Ascending aorta (tissue), 2 donors: Measurements from ENCODE around the gene HPN. TPM values are rescaled to one million over a fixed set of nuclear protein-coding genes. Genes with fewer than 3 reads are reported as not detected.

Source experiments
- DNase-seq, 2 donors: peaks; one replicate each; pipeline ENCODE4 v3.0.0-alpha.2; 2019; ENCODE audit warnings: low spot score in 2 of 2
- H3K27ac ChIP-seq, 2 donors: fragments of 200-600 bp; sonication (generic); one replicate each; pipeline ENCODE4 v1.5.1; 2016 to 2017; ENCODE audit warnings: mild to moderate bottlenecking in 1 of 2
- H3K27me3 ChIP-seq: fragments of 200-600 bp; sonication (generic); one replicate; pipeline ENCODE4 v1.5.1; 2017
- H3K36me3 ChIP-seq, 2 donors: fragments of 200-600 bp; sonication (generic); one replicate each; pipeline ENCODE4 v1.5.1; 2016
- H3K4me1 ChIP-seq, 2 donors: fragments of 200-600 bp; sonication (generic); one replicate each; pipeline ENCODE4 v1.5.1; 2016 to 2017; ENCODE audit warnings: mild to moderate bottlenecking in 1 of 2
- H3K4me3 ChIP-seq, 2 donors: fragments of 200-600 bp; sonication (generic); one replicate each; pipeline ENCODE4 v1.5.1; 2016 to 2017; ENCODE audit warnings: mild to moderate bottlenecking in 1 of 2
- H3K9me3 ChIP-seq, 2 donors: fragments of 200-600 bp; sonication (generic); one replicate each; pipeline ENCODE4 v1.5.1; 2016
- CTCF ChIP-seq, 3 experiments: fragments of 200-600 bp in 2 of 3; fragments of 450-650 bp in 1 of 3; sonication (generic) in 2 of 3; IDR thresholded peaks; one replicate each; pipeline ENCODE4 v1.5.1; 2016 to 2019; ENCODE audit warnings: antibody characterized with exemption in 3 of 3, mild to moderate bottlenecking in 1 of 3, moderate library complexity in 1 of 3
- intact Hi-C: fragments of 100-400 bp; cut with DNase I; formaldehyde crosslinking; loops from one replicate; pipeline ENCODE4 v1.15.1; 2023
- total RNA-seq: library from RNA; depleted of rRNA; stranded (reverse); fragments of >200 nt; gene quantifications from one replicate; pipeline ENCODE4 v1.1.0, GENCODE V29; 2016

The HPN gene
- total RNA-seq, 1 donor from 2014 or later: 0.85 TPM

- Histone ChIP-seq H3K4me1 (peaks cover 4 to 10% of the 10 kb centered on the region in 2 donors), H3K27ac (no peak overlapping the region), H3K36me3 (peaks cover 0 to 21% of the 10 kb centered on the region in 2 donors), H3K4me3 (no peak overlapping the region), H3K9me3 (no peaks in the 10 kb centered on the region), H3K27me3 (no peaks in the 10 kb centered on the region)
- no peak for DNase-seq
- TF ChIP-seq CTCF (IDR thresholded peaks at IDR 0.05): no peak
- intact Hi-C loops: no loop called here
Measured at GRCh38 chr19:35032356-35032865, 9.1 kb upstream of the HPN start.

GRCh38 chr19:35033067-35034004 is 8.2 kb upstream of the HPN start:
- Histone ChIP-seq H3K36me3 (peaks cover 0 to 17% of the 10 kb centered on the region in 2 donors), H3K9me3 (no peaks in the 10 kb centered on the region), H3K4me1 (peaks cover 4 to 10% of the 10 kb centered on the region in 2 donors), H3K4me3 (no peak overlapping the region), H3K27me3 (no peaks in the 10 kb centered on the region), H3K27ac (no peak overlapping the region)
- no peak for TF ChIP-seq CTCF (IDR thresholded peaks at IDR 0.05)
- no peak for DNase-seq
- intact Hi-C loops: no loop called here

GRCh38 chr19:35034005-35034502 is 7.5 kb upstream of the HPN start:
- H3K9me3 ChIP-seq: no peaks in the 10 kb centered on the region

GRCh38 chr19:35034588-35035382 is 6.7 kb upstream of the HPN start:
- H3K4me3 ChIP-seq: no peak overlapping the region
- DNase-seq: no peak
- peaks cover 3 to 7% of the 10 kb centered on the region in 2 donors for H3K4me1 ChIP-seq
- H3K27me3 ChIP-seq: no peaks in the 10 kb centered on the region
- H3K9me3 ChIP-seq: no peaks in the 10 kb centered on the region
- peaks cover 0 to 17% of the 10 kb centered on the region in 2 donors for H3K36me3 ChIP-seq
- no peak overlapping the region for H3K27ac ChIP-seq
- intact Hi-C loops: no loop called here
- TF ChIP-seq CTCF (IDR thresholded peaks at IDR 0.05): no peak

More at GRCh38 chr19:35034005-35034502, 7.5 kb upstream of the HPN start:
- Histone ChIP-seq H3K4me1 (peaks cover 4 to 10% of the 10 kb centered on the region in 2 donors), H3K27ac (no peak overlapping the region), H3K4me3 (no peak overlapping the region), H3K36me3 (peaks cover 0 to 17% of the 10 kb centered on the region in 2 donors), H3K27me3 (no peaks in the 10 kb centered on the region)
- no peak for DNase-seq
- TF ChIP-seq CTCF (IDR thresholded peaks at IDR 0.05): no peak
- intact Hi-C loops: no loop called here
